NCI-H146 (cell line): Measurements from ENCODE around the gene SLC26A4.
A peak's percentile ranks its signal among the peaks of the same experiment; 100 is the strongest.
"Not testable (repeated sequence)": the region's sequence is repeated elsewhere in the genome, so short reads cannot be mapped to it uniquely, and the experiment has no call there.

Experiments
- DNase-seq: peaks from one replicate; lab custom pipeline; 2025; lab: John Stamatoyannopoulos, UW

Gene SLC26A4

GRCh38 chr7:107660381-107661080, at the start of gene SLC26A4:
Gene SLC26A4, plus strand, starts transcription at chr7:107660828. Its CDS starts 814 bp downstream, at chr7:107661642.
- peak; percentile 22 for DNase-seq

- no peak for DNase-seq
Measured at GRCh38 chr7:107613439-107613838, 47.2 kb upstream of the SLC26A4 start.

- DNase-seq: no peak
Measured at GRCh38 chr7:107613948-107614347, 46.7 kb upstream of the SLC26A4 start.

- DNase-seq: no peak
Measured at GRCh38 chr7:107614425-107614824, 46.2 kb upstream of the SLC26A4 start.

DNA sequence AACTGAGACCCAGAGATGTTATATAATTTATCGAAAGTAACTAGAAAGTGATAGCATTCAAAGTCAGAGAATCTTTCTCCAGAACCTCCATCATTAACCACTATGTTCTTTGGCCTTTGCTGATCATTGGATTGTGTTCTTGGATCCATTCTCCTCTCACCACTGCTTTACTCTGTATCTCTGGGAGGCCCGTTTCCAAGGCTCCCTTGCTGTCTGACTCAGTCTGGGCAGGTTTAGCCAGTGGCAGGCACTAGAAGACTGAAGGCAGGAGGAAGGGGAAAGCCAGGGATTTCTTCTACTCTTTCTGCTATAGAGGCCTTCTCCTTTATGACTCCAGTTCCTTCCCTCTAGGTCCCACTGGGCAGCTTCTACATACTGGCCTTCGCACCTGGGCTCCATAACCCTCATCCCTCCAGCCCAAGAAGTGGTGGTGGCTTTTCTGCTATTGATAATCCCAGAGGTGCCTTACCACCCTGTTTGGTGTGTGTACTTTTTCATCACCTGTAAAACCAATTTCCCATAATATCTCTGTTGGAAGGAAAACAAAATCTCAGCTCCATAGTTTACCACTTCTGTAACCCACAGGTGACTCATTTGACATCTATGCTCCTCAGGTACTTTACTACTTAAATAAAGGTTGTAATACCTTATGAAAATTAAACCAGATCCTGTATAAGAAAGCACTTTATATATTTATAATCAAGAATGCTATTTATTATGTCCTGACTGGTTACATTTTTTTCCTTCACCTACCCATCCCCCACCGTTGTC, 44.5 kb upstream of the SLC26A4 start:
- DNase-seq: no peak

GRCh38 chr7:107622429-107622828, 38.2 kb upstream of the SLC26A4 start:
- DNase-seq: no peak

DNA sequence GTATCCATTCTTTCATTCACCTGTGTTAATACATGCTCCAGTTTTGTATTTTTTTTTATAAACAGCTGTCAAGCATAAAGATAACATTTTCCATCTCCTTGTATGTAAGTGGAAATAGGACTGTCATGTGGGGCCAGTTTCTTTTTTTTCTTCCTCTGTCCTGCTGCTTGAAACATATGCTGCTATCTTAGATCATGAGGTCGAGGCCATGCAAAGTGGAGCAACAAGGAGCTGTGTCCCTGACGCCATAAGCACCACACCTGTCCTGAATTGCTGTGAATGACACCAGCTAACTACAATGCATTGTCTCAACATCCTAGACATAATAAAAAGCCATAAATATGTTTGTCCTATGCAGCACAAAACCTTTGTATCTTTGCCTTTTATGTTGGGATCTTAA, 37.7 kb upstream of the SLC26A4 start:
- no peak for DNase-seq

- DNase-seq: no peak
Measured at GRCh38 chr7:107627002-107627401, 33.6 kb upstream of the SLC26A4 start.

- DNase-seq: no peak
Measured at GRCh38 chr7:107628461-107629064, 32.1 kb upstream of the SLC26A4 start.

DNA sequence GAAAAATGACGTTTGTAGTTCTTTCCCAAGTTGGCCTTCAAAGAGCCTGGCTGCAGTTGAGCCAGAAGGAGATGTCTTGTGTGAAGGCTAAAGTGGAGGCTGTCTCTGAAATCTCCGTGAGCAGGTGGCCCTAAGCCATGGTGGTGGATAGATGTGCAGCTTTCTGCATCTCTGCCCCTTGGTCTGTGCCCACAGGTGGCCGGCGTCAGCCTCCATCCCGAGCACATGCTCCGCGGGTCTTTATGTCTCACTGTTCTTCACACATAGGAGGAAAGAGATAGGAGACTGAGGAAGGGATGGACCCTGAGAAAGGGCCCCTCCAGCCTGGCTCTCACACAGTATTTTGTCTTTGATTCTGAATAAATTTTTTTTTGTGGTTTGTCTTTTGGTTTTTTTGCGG, 30.3 kb upstream of the SLC26A4 start:
- no peak for DNase-seq

DNA sequence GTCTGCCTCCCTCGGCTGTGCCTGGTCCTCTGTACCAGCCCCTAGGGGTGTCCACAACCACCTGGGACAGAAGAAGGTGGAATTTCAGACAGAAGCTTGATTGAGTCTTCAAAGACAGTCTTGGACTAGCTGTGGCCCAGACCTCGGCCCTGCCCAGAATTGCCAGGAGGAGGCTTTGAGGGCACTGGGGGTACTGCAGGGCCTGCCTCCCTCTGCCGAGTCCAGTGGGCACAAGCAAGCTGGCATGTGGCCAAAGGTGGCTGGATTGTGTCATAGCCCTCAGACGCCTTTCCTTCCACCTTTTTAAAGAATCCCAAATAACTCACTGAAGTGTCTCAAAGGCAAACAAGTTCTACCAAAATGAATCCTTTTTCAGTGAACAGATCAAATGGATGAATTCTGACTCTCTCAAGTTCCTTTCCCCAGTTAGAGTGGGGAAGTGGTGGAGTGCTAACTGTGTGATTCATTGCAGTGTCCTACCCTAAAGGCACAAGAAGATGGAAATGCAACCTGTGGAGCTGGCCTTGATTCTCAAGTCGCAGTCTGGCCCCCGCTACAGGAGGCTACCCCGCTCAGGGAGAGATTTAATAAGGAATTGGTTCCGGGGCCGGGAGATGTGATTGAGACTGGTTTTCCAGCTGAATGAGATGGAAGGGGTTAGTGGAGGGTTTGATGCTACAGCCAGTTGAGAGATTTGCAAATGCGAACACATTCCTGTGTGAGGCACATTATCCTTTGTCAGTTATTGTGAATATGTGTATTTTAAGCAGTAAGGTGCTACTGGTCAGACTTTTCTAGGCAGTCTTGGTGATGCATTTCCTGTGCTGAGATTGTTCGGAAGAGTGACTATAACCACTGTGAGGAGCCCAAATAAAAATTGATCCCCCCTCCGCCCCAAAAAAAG, 28.8 kb upstream of the SLC26A4 start:
- DNase-seq: no peak

GRCh38 chr7:107632492-107632865, 28.1 kb upstream of the SLC26A4 start:
- DNase-seq: no peak

GRCh38 chr7:107638594-107638993, 22.0 kb upstream of the SLC26A4 start:
- no peak for DNase-seq

GRCh38 chr7:107639070-107639469, 21.6 kb upstream of the SLC26A4 start:
- DNase-seq: not testable (repeated sequence)

DNA sequence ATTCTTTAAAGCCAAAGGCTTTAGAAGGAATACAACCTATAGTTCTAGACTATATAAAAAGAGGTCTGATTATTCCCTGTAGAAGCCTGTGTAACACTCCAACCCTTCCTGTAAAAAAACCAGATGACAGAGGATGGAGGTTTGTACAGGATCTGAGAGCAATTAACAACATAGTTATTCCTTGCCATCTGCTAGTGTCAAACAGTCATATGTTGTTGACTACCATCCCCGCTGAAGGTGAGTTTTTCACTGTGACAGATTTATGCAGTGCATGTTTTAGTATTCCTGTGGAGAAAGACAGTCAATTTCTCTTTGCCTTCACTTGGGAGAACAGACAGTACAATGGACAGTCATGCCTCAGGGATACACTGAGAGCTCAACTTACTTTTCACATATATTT, 19.0 kb upstream of the SLC26A4 start:
- no peak for DNase-seq

DNA sequence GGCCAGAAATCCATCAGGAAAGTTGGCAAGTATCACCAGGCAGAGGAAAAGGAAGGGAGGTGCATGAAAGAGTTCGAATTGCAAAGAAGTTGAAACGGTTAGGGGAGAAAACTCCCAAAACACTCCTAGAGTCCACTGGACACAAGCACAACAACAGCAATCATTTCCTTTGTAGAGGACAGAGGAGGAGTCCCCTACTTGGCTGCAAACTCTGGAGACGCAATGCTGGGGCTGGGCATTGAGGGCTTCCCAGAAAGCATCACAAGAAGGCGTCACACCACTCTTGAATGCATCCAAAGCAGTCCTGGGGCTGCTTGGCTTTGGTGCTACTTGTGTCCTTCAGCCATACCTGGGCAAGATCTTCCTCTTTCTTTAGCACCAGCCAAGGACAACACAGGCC, 18.1 kb upstream of the SLC26A4 start:
- DNase-seq: no peak

DNA sequence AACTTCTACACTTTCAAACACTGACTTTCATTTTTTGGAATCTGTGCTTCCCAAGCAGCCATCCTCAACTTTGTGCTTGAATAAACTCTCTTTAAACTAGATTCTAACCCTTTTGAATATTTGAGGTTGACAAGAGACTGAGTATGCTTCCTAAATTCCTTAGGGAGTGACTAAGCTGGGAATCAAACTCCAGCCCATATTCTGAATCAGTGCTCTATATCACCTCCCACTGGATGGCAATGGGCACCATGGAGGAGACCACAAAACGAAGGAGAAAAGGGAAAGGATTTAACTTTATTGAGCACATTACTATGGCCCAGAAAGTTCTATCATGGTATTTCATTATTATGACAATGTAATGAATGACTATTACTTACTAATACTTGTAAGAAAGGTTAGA, 17.2 kb upstream of the SLC26A4 start:
- DNase-seq: no peak

- no peak for DNase-seq
Measured at GRCh38 chr7:107643938-107644308, 16.7 kb upstream of the SLC26A4 start.

- DNase-seq: no peak
Measured at GRCh38 chr7:107644309-107644974, 16.2 kb upstream of the SLC26A4 start.

DNA sequence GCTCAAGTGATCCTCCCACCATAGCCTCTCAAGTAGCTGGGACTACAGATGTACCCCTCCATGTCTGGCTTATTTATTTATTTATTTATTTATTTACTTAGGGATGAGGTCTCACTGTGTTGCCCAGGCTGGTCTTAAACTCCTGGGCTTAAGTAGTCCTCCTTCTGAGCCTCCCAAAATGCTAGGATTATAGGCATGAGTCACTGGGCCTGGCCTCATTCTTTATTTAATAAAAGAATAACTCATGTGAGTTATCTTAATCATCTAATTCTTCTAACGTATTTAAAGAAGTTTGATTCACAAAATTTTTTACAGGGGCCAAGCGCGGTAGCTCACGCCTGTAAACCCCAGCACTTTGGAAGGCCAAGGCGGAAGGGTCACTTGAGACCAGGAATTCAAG, 8.0 kb upstream of the SLC26A4 start:
- DNase-seq: no peak

DNA sequence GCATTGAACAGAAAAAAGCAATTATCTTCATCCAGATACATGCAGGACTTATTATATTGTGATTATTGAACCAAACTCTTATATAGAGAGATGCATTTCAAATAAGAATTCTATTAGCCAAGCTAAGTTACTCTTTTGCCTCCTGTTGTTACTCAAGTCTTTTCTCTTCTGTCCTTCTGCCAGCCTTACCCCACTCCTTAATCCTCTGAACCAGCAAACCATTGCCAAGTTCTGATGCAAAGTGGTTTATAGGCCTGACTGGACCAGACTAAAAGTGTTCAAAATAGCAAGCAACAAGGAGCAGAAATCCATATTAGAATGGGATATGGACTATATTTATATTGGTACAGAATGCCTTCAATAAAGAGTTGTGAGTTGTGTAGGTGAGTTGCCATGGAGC, 2.2 kb upstream of the SLC26A4 start:
- DNase-seq: no peak

DNA sequence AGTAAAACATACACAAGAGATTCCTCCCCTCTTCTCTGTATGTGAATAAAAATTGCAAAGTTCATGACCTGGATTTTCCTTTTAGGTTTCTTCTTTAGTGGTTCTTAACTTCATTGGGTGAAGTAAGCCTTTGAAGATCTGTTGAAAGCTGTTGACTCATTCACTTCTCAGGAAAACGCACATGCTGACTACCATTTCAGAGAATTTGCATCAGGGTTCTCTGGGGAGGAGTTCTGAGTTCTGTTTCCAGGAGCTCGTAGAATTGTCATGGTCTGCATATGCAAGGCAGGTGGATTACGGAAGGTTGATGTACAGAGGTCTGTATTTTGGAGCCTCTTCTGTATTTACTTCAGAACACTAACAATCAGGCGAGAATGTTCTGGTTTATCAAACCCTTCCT, 962 bp upstream of the SLC26A4 start:
- no peak for DNase-seq
